NCI-H146 (cell line): ENCODE results near the gene SYNPO2L.
"Not testable (repeated sequence)": the region's sequence is repeated elsewhere in the genome, so short reads cannot be mapped to it uniquely, and the experiment has no call there.

Experiments
- DNase-seq: peaks from one replicate; lab custom pipeline; 2025; lab: John Stamatoyannopoulos, UW

The SYNPO2L gene

GRCh38 chr10:73620974-73621373, 34.9 kb downstream of the SYNPO2L start:
- DNase-seq: not testable (repeated sequence)

GRCh38 chr10:73617143-73617542, 38.7 kb downstream of the SYNPO2L start:
- not testable (repeated sequence) for DNase-seq

GRCh38 chr10:73614720-73615119, 41.1 kb downstream of the SYNPO2L start:
- no peak for DNase-seq

GRCh38 chr10:73609116-73609515, 46.7 kb downstream of the SYNPO2L start:
- DNase-seq: no peak

GRCh38 chr10:73601486-73601921, 54.3 kb downstream of the SYNPO2L start:
- DNase-seq: peak; percentile 45

GRCh38 chr10:73597346-73597745, 58.5 kb downstream of the SYNPO2L start:
- no peak for DNase-seq
